Coronary artery (tissue), 2 donors: ENCODE data around the gene PHF23.

Experiments used
- DNase-seq: peaks from one replicate; pipeline ENCODE4 v3.0.0-alpha.2; 2017; ENCODE audit warnings: low spot score
- H3K27ac ChIP-seq, 2 donors: fragments of 200-600 bp; sonication (generic); one replicate each; pipeline ENCODE4 v1.5.1; 2016 to 2019
- H3K4me3 ChIP-seq: fragments of 200-600 bp; sonication (generic); 2 replicates; pipeline ENCODE4 v1.5.1; 2016; ENCODE audit warnings: mild to moderate bottlenecking, moderate library complexity
- CTCF ChIP-seq: fragments of 200-600 bp; sonication (generic); IDR thresholded peaks from one replicate; pipeline ENCODE4 v1.5.1; 2019; ENCODE audit warnings: antibody characterized with exemption

PHF23 gene

GRCh38 chr17:7241783-7242716 is 2.8 kb upstream of the PHF23 start, which contains the start of gene GABARAP:
TSS of gene GABARAP (minus strand) at chr17:7242449. CDS start at chr17:7242330, 119 bp downstream.
- peak; percentile 95 for DNase-seq
- Histone ChIP-seq H3K27ac (peak within 1 kb of the TSS; percentile 99 to 100), H3K4me3 (peak within 1 kb of the TSS; percentile 98)
- no peak for TF ChIP-seq CTCF

- TF ChIP-seq CTCF, result no peak
- Histone ChIP-seq H3K27ac (peak overlapping the region; percentile 99 to 100), H3K4me3 (peak overlapping the region; percentile 98)
- DNase-seq, result no peak
Observed at GRCh38 chr17:7241090-7241733, 2.0 kb upstream of the PHF23 start.

GRCh38 chr17:7240375-7240774 is 1.1 kb upstream of the PHF23 start:
- H3K27ac ChIP-seq, result peak overlapping the region; percentile 99 to 100
- no peak for TF ChIP-seq CTCF
- H3K4me3 ChIP-seq, result peak overlapping the region; percentile 98
- no peak for DNase-seq

GRCh38 chr17:7238420-7239090 is 702 bp downstream of the PHF23 start:
- Histone ChIP-seq H3K27ac (peak overlapping the region; percentile 88 to 99), H3K4me3 (peak overlapping the region; percentile 100)
- no peak for DNase-seq
- no peak for TF ChIP-seq CTCF

- no peak for DNase-seq
- TF ChIP-seq CTCF, result no peak
- peak overlapping the region; percentile 88 to 99 for H3K27ac ChIP-seq
- H3K4me3 ChIP-seq, result peak overlapping the region; percentile 100
Observed at GRCh38 chr17:7237761-7238419, 1.4 kb downstream of the PHF23 start.

- H3K27ac ChIP-seq, result peak overlapping the region; percentile 88 to 99
Observed at GRCh38 chr17:7237266-7237760, 1.9 kb downstream of the PHF23 start.

More at GRCh38 chr17:7237266-7237760, 1.9 kb downstream of the PHF23 start:
- no peak for DNase-seq
- TF ChIP-seq CTCF, result no peak
- H3K4me3 ChIP-seq, result peak overlapping the region; percentile 100
